SW480 (cell line): Measurements from ENCODE around the gene ARHGEF4.
"Not testable (repeated sequence)": the region's sequence is repeated elsewhere in the genome, so short reads cannot be mapped to it uniquely, and the experiment has no call there.

ENCODE experiments used
- DNase-seq: peaks from one replicate; pipeline ENCODE4 v3.0.0-alpha.2; 2016; ENCODE audit warnings: low spot score

Gene ARHGEF4

DNA sequence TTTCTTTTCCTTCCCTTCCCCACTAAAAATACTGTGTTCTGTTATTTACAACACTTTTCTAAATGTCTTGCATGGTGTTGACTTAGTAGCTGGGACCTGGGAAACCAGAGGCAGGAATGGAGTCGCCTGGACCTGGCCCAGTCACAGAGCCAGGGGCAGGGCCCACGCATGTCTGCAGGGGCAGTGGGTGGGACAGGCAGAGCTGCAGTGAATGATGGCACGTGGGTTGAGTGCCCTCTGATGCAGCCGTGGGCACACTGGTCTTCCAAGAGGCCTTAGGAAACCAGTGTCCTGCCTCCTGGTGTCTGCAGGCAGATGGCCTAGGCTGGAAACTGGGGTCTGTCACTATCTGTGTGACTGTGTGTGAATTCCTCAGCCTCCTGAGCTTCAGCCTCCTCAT, 46.8 kb downstream of the ARHGEF4 start:
- DNase-seq, result no peak

DNA sequence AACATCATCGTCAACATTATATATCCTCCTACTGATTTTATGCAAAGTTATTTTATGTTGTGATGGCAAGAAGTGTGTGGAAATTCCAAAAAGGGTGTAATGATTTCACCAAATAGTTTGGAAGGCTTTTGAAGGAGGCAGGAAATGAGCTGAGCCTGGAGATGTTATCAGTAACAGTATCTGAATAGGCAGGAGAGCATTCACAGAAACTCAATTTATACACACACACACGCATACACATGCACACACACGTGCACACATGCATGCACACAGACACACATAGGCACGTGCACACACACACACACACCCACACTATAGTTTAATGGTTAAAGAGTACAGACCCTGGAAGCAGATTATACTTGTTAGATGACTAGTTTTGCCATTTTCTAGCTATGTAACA, 47.3 kb downstream of the ARHGEF4 start:
- no peak for DNase-seq

DNA sequence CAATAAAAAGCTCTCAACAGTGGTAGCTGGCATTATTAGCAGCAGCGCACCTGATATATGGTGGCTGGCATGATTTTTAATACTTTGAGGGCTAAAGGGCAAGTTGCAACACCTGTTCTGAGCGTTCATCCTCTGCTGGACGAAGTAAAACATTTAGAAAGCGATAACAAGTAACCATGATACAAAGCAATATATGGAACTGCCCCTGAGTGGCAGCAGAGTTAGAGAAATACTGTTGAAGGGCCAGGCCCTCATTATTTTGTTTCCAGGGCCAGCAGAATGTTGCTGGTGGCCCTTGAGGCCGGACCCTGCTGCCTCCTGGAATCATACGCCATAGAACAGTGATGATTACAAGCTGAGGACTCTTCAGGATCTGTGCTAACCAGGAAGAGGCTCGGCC, 47.8 kb downstream of the ARHGEF4 start:
- no peak for DNase-seq

DNA sequence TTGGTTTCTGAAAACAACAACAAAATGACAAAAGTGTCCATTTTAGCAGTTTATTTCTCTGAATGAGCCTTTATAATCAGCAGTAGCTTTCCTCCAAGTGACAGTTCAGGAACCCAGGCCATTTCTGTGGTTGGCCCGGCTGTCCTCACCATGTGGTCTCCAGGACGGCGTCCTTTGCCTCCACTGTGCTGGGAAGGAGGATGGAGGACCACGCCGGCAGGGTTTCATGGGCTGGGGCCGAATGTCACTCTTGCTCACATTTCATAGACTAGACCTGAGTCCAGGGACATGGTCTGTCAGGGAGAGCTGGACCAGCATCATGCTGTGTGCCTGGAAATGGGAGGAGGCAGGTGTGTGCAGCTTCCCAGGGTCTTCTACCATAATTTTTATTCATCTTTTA, 50.9 kb downstream of the ARHGEF4 start:
- DNase-seq, result no peak

DNA sequence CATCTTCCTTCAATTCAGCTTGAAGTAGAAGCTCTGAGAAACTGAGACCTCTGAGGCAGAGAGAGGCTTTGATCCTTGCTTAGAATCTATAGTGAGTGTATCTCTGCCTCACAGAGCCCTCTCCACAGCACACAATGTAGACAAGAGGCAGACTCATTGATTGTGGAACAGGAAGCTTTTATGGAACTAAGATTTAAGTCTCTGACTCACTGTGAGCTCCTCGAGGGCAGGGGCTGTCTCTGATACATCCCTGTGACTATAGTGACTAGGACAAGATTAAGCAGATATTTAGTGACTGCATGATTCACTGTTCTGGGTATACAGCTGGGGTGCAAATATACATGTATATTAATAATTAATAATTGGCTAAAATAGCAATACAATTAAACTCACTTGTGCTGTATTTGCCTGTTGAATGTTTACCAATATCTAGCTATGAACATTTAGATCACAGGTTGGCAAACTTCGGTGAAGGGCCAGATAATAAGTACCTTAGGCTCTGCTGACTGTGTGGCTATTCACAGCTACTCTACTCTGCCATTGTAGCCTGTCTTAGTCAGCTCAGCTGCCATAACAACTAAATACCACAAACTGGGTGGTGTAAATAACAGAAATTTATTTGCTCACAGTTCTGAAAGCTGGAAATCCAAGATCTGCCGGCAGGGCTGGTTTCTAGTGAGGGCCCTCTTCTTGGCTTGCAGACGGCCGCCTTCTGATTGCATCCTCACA, 54.4 kb downstream of the ARHGEF4 start:
- no peak for DNase-seq

DNA sequence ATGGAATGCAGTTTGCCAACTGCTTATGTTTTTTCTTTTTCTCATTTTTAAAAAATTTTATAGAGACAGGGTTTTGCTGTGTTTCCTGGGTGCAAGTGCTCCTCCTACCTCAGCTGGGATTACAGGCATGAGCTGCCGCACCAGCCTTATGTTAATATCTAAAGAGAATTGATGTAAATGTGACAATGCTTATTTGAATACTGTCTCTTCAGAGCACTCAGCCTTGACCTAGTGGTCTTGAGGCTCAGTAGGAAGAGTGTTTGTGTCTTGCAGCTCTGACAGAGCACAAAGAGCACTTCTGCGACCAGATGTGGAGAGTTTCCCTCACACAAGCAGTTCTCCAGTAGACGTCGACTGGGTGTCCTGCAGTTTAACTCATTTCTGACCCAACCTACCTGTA, 55.3 kb downstream of the ARHGEF4 start:
- DNase-seq, result no peak

DNA sequence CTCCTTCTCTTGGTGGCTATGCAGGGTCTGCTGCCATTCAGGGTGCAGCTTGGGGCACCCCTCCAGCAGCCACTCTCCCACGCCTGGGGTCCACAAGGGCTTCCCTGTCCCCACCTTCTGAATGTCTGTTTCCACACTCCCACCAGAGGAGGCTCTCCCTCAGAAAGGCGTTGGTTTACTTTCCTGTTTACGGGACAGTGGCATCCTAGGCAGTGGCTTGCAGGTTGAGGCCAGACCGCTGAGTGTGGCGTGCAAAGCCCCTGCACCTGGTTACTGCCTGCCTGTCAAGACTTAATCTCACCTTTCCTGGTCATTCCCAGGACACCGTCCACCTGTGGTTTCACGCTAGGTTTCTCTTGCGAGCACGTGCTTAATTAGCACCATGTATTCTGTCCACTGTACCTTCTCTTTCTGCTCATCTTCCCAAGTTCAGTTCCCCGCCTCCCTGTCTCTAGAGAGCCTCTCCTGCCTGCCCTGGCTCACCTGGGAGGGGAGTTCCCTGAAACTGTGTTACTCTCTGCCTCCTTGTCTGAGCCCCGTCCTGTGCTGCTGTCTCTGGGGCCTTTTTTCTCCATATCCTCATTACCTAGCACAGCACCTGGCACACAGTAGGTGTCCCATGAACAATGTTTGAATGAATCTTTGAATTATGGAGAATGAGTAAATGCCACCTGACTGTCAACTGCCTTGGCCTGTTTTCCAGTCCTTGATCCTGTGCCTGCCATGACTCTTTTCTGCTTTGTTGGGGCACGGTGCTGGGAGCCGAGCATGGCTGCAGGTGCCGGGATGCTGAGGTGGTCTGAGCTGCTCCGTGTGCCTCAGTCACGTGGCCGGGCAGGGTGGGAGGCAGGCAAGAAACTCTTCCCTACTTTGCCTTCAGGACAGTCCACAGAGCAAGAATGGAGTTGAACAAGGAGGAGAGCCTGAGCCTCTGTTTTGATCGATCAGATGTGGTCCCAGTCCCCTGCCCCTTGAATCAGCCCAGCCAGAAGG, 56.4 kb downstream of the ARHGEF4 start:
- DNase-seq, result no peak

DNA sequence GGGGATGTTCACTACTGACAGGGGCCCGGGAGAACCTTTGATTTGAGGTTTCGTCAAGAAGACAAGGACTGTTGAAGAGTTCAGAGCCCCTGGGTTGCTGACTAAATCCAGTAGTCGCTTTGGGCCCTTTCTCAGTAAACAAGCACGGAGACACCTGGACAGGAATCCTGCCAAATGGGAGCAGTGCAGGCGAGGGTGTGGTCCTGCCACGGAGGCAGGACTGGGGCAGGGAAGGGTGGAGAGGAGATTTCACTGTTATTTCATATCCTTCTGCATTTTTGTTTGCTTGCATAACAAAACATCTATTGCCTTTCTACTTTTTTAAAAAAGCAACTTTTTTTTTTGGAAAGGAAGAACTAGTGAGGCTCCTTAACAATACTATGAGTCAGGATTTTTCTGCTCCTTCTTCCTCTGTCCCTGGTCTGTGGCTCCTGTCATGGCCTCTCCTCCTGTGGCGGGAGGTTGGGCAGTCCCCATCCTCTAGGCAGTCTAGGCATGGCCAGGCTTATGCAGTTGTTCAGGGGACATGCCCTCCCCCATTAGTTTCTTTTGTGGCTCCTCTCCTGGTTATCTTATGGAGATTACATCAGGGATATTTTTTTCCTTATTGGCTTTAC, 57.7 kb downstream of the ARHGEF4 start:
- DNase-seq, result no peak

DNA sequence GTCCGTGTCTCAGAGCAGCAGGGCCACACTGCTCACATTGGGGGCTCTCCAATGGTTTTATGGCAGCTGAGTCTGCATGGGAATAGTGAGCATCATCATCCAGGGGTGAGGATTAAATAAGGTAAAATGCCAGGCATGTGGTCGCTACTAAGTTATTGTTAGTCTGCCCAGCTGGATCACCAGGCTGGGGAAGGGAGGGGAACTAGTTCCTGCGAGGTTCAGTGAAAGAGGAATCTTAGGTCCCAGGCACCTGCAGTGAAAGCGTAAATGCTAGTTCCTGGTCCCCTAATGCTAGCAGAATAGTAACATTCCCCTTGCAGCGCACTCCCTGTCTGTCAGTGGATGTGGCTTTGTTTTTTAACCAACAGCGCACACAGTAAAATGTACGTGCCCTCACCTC, 60.1 kb downstream of the ARHGEF4 start:
- no peak for DNase-seq

DNA sequence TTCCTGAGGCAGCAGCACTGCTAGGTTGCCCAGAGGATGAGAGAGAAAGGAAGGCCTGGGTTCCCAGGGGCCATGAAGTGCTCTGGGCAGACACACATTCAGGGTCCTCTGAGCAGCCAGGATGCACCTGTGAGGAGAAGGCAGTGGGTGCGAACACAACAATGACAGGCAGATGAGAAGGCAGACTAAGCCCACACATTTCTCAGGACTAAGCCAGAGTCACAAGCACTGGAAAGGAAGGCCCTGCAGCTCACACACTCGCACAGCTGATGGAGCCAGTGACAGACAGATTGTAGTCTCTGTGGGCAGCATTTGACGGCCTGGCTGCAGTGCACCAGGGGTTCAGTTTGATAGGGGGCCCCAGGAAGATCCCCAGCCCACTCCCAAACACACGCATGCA, 61.8 kb downstream of the ARHGEF4 start:
- DNase-seq, result no peak

DNA sequence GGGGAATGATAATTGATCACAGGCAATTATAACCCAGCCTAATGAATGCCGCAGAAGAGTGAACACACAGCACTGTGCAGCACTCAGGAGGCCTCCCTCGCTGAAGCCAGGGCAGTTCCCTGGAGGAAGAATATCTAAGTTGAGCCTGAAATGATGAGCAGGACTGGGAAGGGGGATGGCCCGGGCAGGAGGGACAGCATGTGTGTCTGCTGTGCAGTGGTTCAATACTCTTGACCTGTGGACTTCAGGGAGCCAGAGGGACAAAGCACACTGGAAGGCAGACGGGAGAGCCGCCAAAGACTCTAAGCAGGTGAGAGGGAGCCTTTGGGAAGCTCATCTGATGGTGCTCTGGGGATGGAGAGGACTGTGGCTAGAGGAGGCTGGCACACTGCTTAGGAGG, 62.6 kb downstream of the ARHGEF4 start:
- DNase-seq, result no peak

DNA sequence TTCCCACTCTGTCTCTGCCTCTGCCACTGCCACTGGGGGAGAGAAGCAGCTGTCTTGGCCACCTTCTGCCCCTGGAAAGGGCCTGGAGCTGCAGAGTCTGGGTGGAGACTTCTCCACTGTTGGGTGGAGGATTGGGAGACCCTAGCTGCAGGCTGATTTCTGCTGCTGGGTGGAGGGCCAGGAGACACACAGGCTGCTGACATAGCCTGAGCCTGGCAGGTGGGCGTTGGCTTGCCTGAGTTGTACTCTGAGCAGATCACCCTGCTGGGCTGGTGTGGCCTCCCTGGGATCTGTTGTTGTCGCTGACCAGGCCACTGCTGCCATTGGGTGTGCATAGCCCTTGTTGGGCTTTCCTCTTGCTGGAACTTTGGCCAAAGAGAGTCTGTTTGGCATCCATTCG, 64.3 kb downstream of the ARHGEF4 start:
- DNase-seq, result no peak

DNA sequence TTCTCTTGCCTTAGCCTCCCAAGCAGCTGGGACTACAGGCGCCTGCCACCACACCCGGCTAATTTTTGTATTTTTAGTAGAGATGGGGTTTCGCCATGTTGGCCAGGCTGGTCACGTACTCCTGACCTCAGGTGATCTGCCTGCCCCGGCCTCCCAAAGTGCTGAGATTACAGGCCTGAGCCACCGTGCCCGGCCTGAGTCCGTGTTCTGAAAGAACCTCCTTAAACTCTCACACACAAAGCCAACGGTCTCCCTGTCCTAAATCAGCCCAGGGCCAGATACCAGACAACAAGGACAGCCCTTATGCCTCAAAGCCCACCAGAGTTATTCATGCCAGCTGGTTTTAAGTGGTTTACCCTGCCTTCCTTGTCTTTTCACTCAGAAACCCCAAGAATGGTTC, 64.9 kb downstream of the ARHGEF4 start:
- not testable (repeated sequence) for DNase-seq

DNA sequence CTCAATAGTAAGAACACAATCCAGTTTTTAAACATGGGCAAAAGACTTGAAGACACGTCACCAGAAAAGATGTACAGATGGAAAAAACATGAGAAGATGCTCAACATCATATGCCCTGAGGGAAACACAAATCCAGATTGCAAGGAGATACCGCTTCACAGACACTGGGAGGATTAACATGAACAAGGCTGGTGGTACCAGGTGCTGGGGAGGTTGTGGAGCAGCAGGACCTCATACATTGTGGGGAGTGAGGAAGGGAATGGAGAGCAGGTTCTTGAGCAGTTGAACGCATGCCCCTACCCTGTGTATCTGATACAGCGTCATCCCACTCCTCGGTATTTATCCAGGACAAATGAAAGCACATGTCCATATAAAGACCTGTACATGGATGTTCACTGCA, 72.1 kb downstream of the ARHGEF4 start:
- DNase-seq, result no peak

DNA sequence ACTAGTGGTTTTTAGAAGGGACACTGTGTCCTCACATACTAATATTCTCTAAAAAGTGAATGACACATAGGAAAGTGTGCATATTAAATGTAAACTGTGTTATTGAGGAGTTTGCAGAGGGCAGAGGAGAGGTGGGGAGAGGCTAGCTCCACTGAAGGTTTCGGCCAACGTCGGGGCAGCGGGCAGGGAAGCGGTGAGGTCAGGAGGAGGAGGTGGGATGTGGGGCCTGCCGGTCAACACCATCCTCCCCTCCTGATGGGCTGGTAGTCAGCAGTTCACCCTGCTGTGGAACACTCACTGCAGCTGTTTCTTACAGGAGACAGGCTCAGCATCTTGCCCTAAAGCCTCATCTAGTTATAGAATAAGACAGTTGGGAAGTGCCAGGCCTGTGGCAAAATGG, 74.2 kb downstream of the ARHGEF4 start:
- no peak for DNase-seq

DNA sequence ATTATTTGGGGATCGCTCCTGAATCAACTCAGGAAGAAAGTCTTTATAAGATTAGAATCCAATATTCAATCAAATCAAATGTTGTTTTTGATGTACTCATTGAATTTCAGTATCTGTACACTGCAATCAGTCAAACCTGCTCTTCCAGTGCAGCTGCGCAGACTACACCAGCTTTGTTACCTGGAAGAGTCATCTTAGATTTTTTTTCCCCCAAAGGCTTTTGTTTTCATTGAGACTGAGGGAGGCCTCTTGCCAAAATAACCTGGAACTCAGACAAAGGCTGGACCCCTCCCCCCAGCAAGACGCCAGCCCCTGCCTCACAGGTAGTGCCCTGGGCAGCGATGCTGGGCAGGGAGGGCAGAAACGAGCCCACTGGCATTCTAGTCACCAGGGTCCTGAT, 74.8 kb downstream of the ARHGEF4 start:
- no peak for DNase-seq

DNA sequence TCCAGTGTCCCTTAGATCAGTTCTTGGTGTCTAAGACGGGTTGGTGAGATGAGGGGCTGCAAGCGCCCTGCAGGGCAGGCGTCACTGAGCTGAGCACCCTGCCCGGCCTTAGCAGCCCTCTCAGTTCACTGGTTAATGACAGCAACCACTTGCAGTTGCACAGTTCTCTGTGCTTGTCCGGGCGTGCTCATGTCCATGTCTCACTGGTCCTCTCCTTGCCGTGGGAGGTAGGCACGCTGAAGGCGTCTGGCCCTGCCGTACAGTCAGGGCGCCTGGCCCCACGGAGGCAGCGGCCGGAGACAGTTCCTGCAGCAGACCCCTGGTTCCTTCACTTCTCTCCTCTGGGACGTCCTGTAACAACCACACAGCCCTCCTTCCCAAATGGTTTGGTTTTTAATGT, 75.3 kb downstream of the ARHGEF4 start:
- no peak for DNase-seq

DNA sequence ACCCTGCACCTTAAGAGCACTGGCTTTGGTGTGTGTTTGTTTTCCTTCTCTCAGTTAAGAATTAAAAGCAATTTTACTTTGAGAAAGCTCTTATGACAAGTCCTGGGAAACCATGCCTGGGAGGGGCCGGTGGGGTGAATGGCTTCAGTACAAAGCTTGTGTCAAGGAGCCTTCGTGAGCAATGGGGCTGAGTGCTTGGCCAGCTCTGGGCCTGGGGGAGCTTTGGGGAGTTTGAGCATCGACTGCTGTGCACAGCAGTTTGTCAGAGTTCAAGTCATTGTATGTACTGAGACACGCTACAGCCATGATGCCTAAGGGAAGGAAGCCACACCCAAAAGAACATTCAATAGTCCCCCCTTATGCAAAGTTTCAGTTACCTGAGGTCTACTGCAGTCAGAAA, 75.8 kb downstream of the ARHGEF4 start:
- no peak for DNase-seq

DNA sequence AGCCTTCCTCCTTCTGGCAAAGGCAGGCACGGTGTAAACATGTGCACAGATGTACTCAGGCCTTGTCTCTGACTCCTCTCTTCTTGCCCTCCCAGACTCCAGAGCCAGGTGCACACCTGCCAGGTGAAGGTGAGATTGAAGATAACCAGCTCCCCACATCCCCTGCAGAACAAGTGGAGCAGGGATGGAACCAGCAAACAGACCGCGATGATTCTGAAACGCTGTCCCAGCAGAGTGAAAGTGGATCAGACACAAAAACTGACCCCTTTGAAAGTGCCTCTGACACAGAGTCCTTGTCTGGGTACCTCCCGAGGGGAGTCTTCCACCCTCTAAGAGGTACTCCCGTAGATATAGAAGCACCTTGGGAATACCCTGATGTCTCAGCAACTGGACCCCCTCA, 77.2 kb downstream of the ARHGEF4 start:
- no peak for DNase-seq

DNA sequence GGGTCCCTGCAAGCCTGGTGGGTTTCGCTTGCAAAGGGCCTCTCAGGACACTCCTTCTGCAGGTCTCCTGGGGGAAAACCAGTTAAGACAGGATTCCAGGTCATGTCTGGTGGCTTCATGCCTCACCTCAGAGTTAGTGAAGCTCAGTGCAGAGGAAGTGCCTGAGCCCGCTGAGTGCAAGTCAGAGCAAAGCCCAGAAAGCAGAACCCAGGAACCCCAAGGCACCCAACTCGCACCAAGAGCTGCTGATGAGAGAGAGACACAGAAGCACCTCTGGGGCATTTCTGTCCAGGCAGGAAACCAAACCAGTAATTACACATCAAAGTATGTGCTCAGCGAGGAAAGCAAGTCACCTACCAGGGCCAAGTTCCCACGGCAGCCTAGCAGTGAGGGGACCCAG, 78.4 kb downstream of the ARHGEF4 start:
- no peak for DNase-seq

DNA sequence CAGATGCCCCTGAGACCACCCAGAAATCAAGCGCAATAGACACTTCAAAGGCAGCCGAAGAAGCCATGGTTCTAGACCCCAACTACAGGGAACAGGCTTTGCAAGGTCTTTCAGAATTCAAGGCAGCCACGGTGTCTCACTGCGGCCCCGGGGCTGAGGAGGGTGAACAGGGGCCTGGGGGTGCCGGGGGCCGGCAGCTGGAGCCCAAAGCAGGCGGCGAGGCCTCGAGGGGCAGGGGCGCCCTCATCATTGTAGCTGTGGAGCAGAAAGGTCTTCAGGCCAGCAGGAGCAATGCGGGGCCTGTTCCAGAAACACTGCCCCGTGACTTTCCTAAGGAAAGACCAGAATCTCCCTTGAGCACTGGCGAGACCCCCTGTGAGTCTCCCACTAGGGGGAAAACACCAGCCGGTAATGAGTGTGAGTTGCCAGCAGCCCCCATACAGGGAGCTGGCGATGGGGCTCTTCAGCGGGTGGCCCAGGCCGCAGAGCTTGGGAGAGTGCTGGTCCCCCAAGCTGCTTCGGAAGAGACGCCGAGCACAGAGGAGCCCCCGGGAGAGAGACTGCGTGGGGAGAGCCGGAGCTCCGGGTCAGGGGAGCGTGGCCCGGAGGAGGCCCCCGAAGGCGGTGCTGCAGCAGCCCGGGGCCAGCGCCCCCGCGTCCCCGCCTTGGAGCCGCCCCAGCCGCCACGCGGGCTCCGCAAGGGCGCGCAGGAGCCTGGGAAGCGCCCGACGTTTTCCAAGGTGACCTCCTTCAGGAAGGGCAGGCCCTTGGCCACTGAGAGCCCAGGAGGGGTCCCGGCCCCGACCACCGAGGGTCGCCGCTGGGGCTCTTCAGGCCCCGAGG, 79.1 kb downstream of the ARHGEF4 start:
- no peak for DNase-seq

DNA sequence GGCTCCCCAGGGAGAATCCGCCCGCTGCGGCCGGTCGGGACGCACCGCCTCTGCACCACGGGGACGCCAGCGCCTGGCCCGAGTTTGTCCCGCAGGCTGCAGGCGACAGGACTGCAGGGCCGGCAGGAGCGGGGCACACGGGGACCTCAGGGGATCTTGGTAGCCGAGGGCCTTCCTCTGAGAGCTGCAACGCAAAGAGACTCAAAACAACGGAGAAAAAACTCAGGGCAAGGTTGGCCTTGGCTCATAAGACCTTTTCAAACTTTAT, 79.7 kb downstream of the ARHGEF4 start:
- no peak for DNase-seq
